GM12872 (cell line): ENCODE results near the gene TEX14.

Experiments used
- CTCF ChIP-seq: IDR thresholded peaks from 3 replicates; pipeline ENCODE4 v1.5.1; 2011; ENCODE audit warnings: low read depth, mild to moderate bottlenecking, low read length, moderate library complexity; ENCODE audit not compliant: insufficient read depth

The TEX14 gene

GRCh38 chr17:58637011-58637570 is 54.8 kb downstream of the TEX14 start:
- no peak for TF ChIP-seq CTCF

DNA sequence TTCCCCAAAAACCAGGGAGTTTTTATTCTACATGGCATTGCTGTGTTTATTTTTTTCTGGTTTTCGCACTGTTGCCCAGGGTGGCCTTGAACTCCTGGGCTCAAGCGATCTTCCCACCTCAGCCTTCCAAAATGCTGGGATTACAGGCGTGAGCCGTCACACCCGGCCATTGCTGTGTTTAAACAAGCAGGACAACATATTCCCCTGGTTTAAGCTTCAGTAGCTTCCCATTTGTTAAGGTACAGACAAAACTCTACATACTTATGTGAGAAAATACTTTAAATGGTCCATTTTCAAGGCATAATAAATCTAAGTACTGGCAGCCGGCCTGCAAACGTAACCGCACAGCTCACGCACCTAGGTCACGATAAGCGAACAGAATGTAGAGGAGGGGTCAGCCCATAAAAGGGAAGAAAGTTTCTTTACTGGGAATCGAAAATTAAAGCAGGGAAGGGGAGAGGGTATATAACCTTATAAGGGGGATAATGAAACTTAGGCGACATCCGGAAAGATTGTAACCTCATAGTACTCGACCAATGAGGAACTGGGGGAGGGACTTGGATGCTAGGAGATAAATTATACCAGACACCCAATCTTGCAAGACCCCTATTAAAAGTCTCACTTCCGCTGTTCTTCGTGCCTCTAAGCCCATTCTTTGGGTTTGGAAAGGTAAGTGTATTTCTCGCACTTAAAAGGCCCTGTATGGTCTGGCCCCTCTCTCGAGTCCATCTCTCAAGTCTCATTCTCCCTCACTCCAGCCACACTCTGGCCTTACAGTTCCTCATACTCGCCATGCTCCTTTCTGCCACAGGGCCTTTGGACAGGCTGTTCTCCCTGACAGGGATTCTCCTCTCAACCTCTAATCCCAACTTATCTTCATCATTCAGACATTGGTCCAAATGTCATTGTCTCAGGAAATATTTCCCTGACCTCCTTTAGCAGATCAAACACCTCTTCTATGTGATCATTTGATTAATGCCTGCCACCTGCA is 59.2 kb downstream of the TEX14 start:
- TF ChIP-seq CTCF, result no peak

DNA sequence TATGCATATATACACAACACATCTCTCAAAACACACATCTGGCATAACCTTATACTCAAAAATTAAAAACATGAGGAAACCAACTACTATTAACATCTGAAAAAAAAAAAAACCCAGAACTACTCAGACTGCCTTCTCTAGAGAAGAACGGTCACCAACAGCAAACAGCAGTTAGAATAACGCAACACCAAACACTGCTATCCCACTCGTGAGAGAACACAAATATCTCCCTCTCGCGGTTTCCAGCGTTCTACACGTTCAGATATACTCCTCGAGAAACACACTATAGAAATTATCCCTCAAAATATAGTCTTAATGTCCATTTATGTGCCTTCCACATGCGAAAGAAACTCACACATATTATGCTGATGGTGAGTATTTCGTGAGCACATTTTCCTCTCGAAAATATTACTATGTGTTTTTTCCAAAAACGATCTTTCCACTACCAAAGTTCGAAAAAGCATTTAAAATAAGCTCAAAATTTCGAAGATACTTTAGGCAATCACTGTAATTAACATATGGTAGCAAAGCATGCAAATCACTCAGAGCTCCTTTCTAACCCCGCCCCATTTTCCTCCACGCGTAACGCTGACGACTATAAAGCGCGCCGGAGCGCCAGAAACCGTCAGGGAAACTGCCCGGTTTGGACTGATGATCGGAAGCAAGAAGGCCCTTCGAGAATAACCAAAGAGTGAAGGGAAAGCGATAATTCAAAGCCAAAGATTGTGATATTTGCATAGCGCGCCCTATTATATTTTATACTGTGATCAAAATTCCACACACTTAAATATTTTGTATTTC is 60.1 kb downstream of the TEX14 start:
- no peak for TF ChIP-seq CTCF

- TF ChIP-seq CTCF, result no peak
These were observed 60.8 kb downstream of the TEX14 start for GRCh38 chr17:58630883-58631522.

DNA sequence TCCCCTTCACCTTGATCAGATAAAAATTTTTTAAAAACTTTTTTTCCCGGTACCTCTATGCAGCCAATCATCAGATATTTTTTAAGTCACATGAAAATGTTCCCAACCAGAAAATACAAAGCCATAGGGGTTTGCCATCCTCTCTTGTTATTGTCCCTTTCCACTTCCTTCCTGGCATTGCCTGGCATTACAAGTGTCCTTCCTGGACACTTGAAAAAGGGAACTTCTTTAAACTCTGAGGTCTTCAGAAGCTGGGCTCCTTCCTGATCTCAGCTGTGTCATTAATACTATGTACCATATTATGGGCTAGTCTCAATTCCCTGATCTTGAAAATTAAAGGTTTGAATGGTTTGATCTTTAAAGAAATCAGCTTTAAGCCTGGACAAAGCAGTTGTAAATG is 64.9 kb downstream of the TEX14 start:
- no peak for TF ChIP-seq CTCF

GRCh38 chr17:58624751-58625150 is 67.1 kb downstream of the TEX14 start:
- no peak for TF ChIP-seq CTCF
